K562 (cell line): ENCODE results near the gene ZC3H10. TPM values are rescaled to one million over a fixed set of nuclear protein-coding genes. Genes with fewer than 3 reads are reported as not detected.

Experiments
- ADNP ChIP-seq: fragments of 200-800 bp; sonication (Bioruptor generic); IDR thresholded peaks from 2 replicates; pipeline ENCODE4 v1.6.1; 2016; ENCODE audit warnings: missing genetic modification characterization, missing compliant biosample characterization
- CBX8 ChIP-seq: fragments of 200-600 bp; sonication (generic); IDR thresholded peaks from 2 replicates; pipeline ENCODE4 v1.6.1; 2012; ENCODE audit warnings: borderline replicate concordance, mixed run types, low read depth, mild to moderate bottlenecking, moderate library complexity, mixed read lengths, low read length, control low read depth, inconsistent platforms; ENCODE audit not compliant: poor library complexity, severe bottlenecking; ENCODE audit errors: extremely low read depth
- HMGN3 ChIP-seq: IDR thresholded peaks from 2 replicates; pipeline ENCODE4 v1.6.1; 2011; ENCODE audit warnings: borderline replicate concordance, low read depth, mild to moderate bottlenecking, mixed read lengths, low read length; ENCODE audit not compliant: insufficient read length; ENCODE audit errors: extremely low read depth
- JUNB ChIP-seq: fragments of 450-650 bp; formaldehyde crosslinking; conservative IDR thresholded peaks from 2 replicates; pipeline ENCODE4 v1.4.0; 2020; ENCODE audit warnings: mild to moderate bottlenecking
- L3MBTL2 ChIP-seq: fragments of 450-650 bp; IDR thresholded peaks from 2 replicates; pipeline ENCODE4 v1.6.1; 2016; ENCODE audit warnings: mild to moderate bottlenecking, moderate library complexity
- MIER1 ChIP-seq: fragments of 450-650 bp; IDR thresholded peaks from 2 replicates; pipeline ENCODE4 v1.6.1; 2016; ENCODE audit warnings: antibody characterized with exemption, mild to moderate bottlenecking, low read depth
- NONO ChIP-seq, 2 experiments: fragments of 200-400 bp in 1 of 2; fragments of 450-650 bp in 1 of 2; formaldehyde crosslinking in 1 of 2; IDR thresholded peaks; 2 replicates each; pipeline ENCODE4 v1.6.1; 2017; ENCODE audit warnings: low read depth in 2 of 2, mild to moderate bottlenecking in 2 of 2, moderate library complexity in 2 of 2, low read length in 1 of 2
- PCBP1 ChIP-seq: fragments of 200-400 bp; formaldehyde crosslinking; IDR thresholded peaks from 2 replicates; pipeline ENCODE4 v1.6.1; 2018; ENCODE audit warnings: mild to moderate bottlenecking, low read depth, low read length; ENCODE audit not compliant: poor library complexity, severe bottlenecking
- RBFOX2 ChIP-seq: fragments of 200-400 bp; formaldehyde crosslinking; IDR thresholded peaks from 2 replicates; pipeline ENCODE4 v1.6.1; 2017; ENCODE audit warnings: low read depth, mild to moderate bottlenecking, low read length, moderate library complexity
- RNF2 ChIP-seq: sonication (generic); IDR thresholded peaks from 2 replicates; pipeline ENCODE4 v1.6.1; 2016
- SRF ChIP-seq, 2 experiments: fragments of 250-450, 450-650 bp in 1 of 2; sonication (Bioruptor Pico) in 1 of 2; sonication (generic) in 1 of 2; formaldehyde crosslinking; IDR thresholded peaks; 2 replicates each; pipeline versions ENCODE4 v1.5.0 to v1.5.1; 2020 to 2022; ENCODE audit warnings: mild to moderate bottlenecking in 1 of 2, missing genetic modification reagents in 1 of 2
- ZFP1 ChIP-seq: fragments of 450-650 bp; formaldehyde crosslinking; IDR thresholded peaks from 2 replicates; pipeline ENCODE4 v1.4.0; 2020; ENCODE audit warnings: mild to moderate bottlenecking, mixed read lengths
- ZNF134 ChIP-seq: fragments of 250-450 bp; sonication (Bioruptor Pico); conservative IDR thresholded peaks from 2 replicates; pipeline ENCODE4 v1.4.0; 2020
- polyA plus RNA-seq, 8 experiments: library from polyadenylated mRNA; depleted of rRNA in 4 of 8; stranded (reverse) in 5 of 8; unstranded in 3 of 8; fragments of >200 nt; fragmentation: Nextera tagmentation in 2 of 8; fragmentation: Illumina TruSeq in 1 of 8; extraction: Ambion mirVana in 2 of 8; extraction: Trizol in 1 of 8; gene quantifications; 2 replicates each; pipeline versions ENCODE4 v1.2.1 to v1.2.3, GENCODE V29; 2011 to 2014; ENCODE audit warnings: inconsistent platforms in 1 of 8, missing spikeins in 1 of 8
- total RNA-seq, 7 experiments: library from RNA; depleted of rRNA in 6 of 7; stranded (reverse); fragments of >200 nt in 6 of 7; fragmentation: Illumina TruSeq in 2 of 7; extraction: Trizol in 2 of 7; gene quantifications; 2 replicates each; pipeline versions ENCODE4 v1.2.1 to v1.2.3, GENCODE V29; 2011 to 2021; ENCODE audit warnings: low replicate concordance in 1 of 7
- TF ChIP-seq, protein P1 (sequence below): fragments of 250-450 bp; sonication (Bioruptor Pico); IDR thresholded peaks from 2 replicates; pipeline ENCODE4 v1.9.0; 2021; ENCODE audit warnings: mild to moderate bottlenecking
- TF ChIP-seq, protein P2 (sequence below): fragments of 450-650 bp; formaldehyde crosslinking; IDR thresholded peaks from 2 replicates; pipeline ENCODE4 v1.4.0; 2022; ENCODE audit warnings: missing genetic modification characterization
- TF ChIP-seq, protein P3 (sequence below): fragments of 250-450 bp; sonication (Bioruptor Pico); IDR thresholded peaks from 2 replicates; pipeline ENCODE4 v1.4.0; 2020; ENCODE audit warnings: mild to moderate bottlenecking, moderate library complexity, borderline replicate concordance
- TF ChIP-seq, protein P4 (sequence below): sonication (generic); formaldehyde crosslinking; IDR thresholded peaks from 2 replicates; pipeline ENCODE4 v1.8.0; 2022; ENCODE audit warnings: mild to moderate bottlenecking, missing genetic modification reagents, borderline replicate concordance

Gene ZC3H10
- total and polyA plus RNA-seq, 9 of the 15 experiments (the other 6 are each of a cell fraction or from before 2014, with no cell fraction given) = 0.31 to 4.1 (median 1.6) TPM

DNA sequence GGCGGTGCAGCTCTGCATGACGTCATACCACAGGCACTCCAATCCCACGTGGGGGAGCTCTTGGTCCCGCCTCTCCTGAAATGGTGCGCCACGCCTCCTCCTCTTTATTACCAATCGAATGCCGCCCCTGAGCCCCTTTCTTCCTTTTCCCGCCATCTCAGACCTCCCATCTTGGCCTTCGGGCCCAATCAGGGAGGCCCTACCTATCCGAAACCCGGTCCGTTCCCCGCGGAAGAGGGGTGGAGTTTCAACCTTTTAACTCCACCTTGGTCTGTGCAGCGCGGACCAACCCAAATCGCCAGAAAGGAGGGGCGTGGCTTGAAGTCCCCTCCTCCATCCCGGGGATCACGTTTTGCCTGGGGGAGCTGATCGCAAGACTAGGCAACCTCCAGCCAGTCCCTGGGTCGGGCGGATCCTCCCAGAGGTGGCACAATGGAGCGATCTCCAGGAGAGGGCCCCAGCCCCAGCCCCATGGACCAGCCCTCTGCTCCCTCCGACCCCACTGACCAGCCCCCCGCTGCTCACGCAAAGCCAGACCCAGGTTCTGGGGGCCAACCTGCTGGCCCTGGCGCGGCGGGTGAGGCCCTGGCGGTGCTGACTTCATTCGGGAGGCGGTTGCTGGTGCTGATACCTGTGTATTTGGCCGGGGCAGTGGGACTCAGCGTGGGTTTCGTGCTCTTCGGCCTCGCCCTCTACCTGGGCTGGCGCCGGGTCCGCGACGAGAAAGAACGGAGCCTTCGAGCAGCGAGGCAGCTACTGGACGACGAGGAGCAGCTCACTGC lies 10.0 kb downstream of the ZC3H10 start, which contains the start of gene ESYT1 (continued):
- TF ChIP-seq CBX8 = no peak
- TF ChIP-seq ZFP1 (CRISPR knock-in tag) = 0 out of 2 replicates have a peak, but pooled peaks have one; percentile 5
- TF ChIP-seq, protein P1, sequence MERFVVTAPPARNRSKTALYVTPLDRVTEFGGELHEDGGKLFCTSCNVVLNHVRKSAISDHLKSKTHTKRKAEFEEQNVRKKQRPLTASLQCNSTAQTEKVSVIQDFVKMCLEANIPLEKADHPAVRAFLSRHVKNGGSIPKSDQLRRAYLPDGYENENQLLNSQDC (CRISPR knock-in tag) = no peak
- no peak for TF ChIP-seq ADNP (tag)
- TF ChIP-seq L3MBTL2 = peak; percentile 93
- TF ChIP-seq, protein P2, sequence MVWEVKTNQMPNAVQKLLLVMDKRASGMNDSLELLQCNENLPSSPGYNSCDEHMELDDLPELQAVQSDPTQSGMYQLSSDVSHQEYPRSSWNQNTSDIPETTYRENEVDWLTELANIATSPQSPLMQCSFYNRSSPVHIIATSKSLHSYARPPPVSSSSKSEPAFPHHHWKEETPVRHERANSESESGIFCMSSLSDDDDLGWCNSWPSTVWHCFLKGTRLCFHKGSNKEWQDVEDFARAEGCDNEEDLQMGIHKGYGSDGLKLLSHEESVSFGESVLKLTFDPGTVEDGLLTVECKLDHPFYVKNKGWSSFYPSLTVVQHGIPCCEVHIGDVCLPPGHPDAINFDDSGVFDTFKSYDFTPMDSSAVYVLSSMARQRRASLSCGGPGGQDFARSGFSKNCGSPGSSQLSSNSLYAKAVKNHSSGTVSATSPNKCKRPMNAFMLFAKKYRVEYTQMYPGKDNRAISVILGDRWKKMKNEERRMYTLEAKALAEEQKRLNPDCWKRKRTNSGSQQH = no peak
- TF ChIP-seq PCBP1 = peak; percentile 27
- TF ChIP-seq NONO (IDR thresholded peaks at IDR 0.05; ENCODE audit: low read depth in 2 of 2, low read length in 1 of 2) = no peak
- TF ChIP-seq RNF2 = no peak; the same call in 1 of the 2 replicates
- peak; percentile 97 for TF ChIP-seq RBFOX2
- TF ChIP-seq SRF (CRISPR knock-in tag; IDR thresholded peaks at IDR 0.05) = peak in 1 of 2 experiments; percentile 89; a peak in 2 of 4 replicates
- TF ChIP-seq JUNB (CRISPR knock-in tag) = peak; percentile 98
- TF ChIP-seq, protein P3, sequence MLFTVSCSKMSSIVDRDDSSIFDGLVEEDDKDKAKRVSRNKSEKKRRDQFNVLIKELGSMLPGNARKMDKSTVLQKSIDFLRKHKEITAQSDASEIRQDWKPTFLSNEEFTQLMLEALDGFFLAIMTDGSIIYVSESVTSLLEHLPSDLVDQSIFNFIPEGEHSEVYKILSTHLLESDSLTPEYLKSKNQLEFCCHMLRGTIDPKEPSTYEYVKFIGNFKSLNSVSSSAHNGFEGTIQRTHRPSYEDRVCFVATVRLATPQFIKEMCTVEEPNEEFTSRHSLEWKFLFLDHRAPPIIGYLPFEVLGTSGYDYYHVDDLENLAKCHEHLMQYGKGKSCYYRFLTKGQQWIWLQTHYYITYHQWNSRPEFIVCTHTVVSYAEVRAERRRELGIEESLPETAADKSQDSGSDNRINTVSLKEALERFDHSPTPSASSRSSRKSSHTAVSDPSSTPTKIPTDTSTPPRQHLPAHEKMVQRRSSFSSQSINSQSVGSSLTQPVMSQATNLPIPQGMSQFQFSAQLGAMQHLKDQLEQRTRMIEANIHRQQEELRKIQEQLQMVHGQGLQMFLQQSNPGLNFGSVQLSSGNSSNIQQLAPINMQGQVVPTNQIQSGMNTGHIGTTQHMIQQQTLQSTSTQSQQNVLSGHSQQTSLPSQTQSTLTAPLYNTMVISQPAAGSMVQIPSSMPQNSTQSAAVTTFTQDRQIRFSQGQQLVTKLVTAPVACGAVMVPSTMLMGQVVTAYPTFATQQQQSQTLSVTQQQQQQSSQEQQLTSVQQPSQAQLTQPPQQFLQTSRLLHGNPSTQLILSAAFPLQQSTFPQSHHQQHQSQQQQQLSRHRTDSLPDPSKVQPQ = no peak; the same call in 1 of the 2 replicates
- TF ChIP-seq, protein P4, sequence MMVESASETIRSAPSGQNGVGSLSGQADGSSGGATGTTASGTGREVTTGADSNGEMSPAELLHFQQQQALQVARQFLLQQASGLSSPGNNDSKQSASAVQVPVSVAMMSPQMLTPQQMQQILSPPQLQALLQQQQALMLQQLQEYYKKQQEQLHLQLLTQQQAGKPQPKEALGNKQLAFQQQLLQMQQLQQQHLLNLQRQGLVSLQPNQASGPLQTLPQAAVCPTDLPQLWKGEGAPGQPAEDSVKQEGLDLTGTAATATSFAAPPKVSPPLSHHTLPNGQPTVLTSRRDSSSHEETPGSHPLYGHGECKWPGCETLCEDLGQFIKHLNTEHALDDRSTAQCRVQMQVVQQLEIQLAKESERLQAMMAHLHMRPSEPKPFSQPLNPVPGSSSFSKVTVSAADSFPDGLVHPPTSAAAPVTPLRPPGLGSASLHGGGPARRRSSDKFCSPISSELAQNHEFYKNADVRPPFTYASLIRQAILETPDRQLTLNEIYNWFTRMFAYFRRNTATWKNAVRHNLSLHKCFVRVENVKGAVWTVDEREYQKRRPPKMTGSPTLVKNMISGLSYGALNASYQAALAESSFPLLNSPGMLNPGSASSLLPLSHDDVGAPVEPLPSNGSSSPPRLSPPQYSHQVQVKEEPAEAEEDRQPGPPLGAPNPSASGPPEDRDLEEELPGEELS (CRISPR knock-in tag) = no peak
- TF ChIP-seq ZNF134 = no peak
- peak; percentile 3 for TF ChIP-seq HMGN3
- TF ChIP-seq MIER1 = no peak
